Measurements from ENCODE around the gene SUGT1.
A peak's percentile ranks its signal among the peaks of the same experiment; 100 is the strongest.
"Not testable (repeated sequence)": the region's sequence is repeated elsewhere in the genome, so short reads cannot be mapped to it uniquely, and the experiment has no call there.

The SUGT1 gene

GRCh38 chr13:52670726-52671125, 18.1 kb downstream of the SUGT1 start:
- DNase-seq: no peak

GRCh38 chr13:52673465-52673864, 20.8 kb downstream of the SUGT1 start:
- DNase-seq: no peak

DNA sequence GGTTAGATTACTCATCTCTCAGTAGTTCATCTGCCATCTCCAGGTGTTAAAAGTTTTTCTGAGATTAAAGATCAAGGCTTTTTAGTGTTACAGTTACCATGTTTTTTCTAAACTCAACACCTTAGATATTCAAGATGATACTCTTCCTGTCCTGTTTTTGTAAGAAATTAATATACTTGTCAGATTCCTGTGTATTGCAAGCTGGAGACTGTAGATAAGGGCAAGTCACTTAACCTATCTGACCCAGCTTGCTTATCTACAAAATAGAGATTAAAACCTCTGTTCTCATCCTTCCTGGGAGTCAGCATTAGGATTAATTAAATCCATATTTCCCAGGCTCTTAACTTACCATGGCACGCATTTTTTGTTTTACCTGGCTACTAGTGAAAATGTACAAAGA, 25.2 kb downstream of the SUGT1 start:
- no peak for DNase-seq

GRCh38 chr13:52685806-52686205, 33.2 kb downstream of the SUGT1 start:
- DNase-seq: not testable (repeated sequence)

GRCh38 chr13:52686376-52686775, 33.7 kb downstream of the SUGT1 start:
- no peak for DNase-seq

GRCh38 chr13:52695856-52696255, 43.2 kb downstream of the SUGT1 start:
- no peak for DNase-seq

- DNase-seq: no peak
Observed at GRCh38 chr13:52696566-52696965, 43.9 kb downstream of the SUGT1 start.

GRCh38 chr13:52701728-52702465, 49.3 kb downstream of the SUGT1 start:
- no peak for DNase-seq

DNA sequence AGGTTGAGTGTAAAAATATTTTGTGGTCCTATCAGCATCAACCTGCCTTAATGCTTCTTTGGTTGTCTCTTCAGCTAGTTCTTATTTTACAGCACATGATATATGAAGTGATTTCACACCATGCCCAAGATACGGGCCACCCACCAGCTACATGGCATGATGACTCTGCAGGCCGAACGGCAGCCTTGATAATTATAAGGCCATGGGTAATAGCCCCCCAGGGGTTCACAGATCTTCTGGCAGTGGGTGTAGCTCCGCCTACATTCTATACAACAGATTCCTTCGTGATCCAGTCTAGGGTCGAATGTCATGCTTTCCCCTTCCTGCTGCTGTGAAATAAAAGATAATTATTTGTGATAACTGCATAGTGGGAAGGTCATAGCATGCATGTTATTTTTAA, 50.8 kb downstream of the SUGT1 start:
- DNase-seq: no peak

GRCh38 chr13:52706081-52706480, 53.4 kb downstream of the SUGT1 start:
- DNase-seq: no peak

GRCh38 chr13:52707375-52707774, 54.7 kb downstream of the SUGT1 start:
- no peak for DNase-seq

DNA sequence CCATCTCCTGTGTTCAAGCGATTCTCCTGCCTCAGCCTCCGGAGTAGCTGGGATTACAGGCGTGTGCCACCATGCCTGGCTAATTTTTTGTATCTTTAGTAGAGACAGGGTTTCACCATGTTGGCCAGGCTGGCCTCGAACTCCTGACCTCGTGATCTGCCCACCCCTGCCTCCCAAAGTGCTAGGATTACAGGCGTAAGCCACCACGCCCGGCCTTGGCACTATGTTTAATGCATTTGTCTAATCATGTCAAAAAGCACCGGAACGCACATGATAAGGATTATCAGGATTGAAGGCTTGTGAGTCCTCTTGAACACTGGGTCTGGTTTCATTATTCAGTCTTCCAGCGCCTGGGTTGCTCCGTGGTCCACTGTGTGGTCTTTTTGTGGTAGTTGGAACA, 55.6 kb downstream of the SUGT1 start:
- DNase-seq: not testable (repeated sequence)

DNA sequence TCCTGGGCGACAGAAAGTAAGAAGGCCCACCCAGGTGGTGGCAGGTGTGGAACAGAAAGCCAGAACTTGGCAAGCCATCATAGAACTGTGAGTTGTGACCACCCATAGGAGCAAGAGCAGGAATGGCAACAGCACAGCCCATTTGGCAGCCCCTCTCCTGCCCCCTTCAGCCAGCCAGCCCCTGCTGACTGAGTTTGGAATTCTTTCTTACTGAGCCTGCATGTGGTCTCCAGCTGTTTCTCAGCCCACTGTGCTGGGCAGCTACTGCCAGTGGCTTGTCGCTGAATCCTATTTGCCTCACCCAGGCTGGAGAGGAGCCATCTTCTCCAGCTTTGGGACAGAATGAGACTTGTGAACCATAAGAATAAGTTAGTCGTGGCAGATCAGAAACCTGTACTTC, 58.6 kb downstream of the SUGT1 start:
- no peak for DNase-seq

DNA sequence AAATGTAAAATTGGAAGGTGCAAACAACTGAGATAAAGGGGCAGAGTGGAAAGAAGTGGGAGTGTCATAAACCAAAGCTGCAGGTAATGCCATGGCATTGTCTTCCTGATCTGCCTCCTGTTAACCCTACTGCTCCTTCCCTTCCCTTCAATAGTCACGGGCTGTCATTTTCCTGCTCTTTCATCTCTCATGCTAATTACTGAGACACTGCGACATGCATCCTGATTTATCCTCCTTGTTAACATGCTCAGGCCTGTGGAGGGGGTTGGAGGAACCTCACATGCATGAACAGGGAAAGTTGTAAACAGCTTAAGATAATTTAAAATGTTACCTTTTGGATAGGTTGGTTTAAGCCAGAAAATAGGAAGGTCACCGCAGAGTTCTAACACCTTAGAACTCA, 59.7 kb downstream of the SUGT1 start:
- no peak for DNase-seq

GRCh38 chr13:52713894-52714293, 61.3 kb downstream of the SUGT1 start:
- peak in 1 of 2 donors; percentile 2 for DNase-seq

DNA sequence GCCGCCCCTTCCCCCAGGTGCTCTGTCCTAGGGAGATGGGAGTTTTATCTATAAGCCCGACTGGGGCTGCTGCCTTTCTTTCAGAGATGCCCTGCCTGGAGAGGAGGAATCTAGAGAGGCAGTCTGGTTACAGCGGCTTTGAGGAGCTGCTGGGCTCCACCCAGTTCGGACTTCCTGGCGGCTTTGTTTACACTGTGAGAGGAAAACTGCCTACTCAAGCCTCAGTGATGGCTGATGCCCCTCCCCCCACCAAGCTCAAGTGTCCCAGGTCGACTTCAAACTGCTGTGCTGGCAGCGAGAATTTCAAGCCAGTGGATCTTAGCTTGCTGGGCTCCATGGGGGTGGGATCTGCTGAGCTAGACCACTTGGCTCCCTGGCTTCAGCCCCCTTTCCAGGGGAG, 68.3 kb downstream of the SUGT1 start:
- not testable (repeated sequence) for DNase-seq

GRCh38 chr13:52721356-52721755, 68.7 kb downstream of the SUGT1 start:
- not testable (repeated sequence) for DNase-seq

- no peak for DNase-seq
Observed at GRCh38 chr13:52723181-52723580, 70.5 kb downstream of the SUGT1 start.

DNA sequence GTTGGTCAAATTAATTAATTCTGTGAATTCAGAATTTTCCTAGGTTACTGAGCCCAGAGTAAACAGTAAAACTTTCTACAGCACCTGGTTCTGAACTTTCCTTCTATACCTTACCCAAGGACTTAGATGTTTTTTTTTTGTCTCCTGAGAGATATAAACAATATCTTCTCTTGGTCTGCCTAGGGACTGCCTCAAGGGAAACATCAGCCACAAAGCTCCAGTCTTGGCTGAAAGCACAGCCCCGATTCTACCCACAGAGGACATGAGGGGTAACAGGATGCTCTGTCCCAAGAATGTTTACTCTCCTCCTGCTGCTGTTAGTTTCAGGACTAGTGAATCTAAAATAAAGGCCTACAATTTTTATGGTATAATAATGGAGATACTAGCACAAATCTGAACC, 72.7 kb downstream of the SUGT1 start:
- no peak for DNase-seq

DNA sequence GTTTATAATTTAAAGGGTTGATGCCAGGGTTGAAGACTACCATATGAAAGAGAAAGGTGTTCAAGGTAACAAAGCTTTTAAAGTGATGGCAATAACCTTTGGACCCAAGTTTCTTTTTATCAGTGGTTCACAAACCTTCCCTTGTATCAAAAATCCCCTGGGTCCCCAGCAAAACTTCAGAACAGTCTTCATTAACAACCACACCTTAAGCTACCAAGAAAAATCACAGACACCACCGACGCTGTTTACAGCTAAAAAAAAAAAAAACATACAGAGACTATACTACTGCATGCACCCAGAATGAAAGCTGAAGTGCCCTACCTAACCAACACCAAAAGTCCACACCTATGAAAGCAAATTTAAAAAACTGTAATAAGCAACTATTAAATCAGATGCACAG, 73.6 kb downstream of the SUGT1 start:
- no peak for DNase-seq

GRCh38 chr13:52734075-52734623, 81.5 kb downstream of the SUGT1 start:
- DNase-seq: no peak

DNA sequence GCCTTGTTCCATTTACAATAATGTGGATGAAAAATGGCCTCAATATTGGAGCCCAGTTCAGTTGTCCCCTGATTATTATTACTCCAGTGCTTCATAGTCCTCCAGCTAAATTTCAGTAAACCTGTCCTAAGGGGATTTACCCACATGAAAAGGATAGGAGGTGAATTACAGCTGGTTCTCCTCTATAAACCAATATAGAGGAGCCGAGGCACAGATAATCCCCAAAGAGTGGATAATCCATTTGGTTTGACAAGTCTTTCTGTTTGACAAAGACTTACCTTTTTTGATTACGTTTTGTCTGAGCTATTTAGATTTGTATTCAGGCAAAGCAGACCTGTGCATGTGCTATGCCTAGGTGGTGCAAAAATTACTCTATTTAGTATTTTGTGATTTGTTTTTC, 84.3 kb downstream of the SUGT1 start:
- no peak for DNase-seq

DNA sequence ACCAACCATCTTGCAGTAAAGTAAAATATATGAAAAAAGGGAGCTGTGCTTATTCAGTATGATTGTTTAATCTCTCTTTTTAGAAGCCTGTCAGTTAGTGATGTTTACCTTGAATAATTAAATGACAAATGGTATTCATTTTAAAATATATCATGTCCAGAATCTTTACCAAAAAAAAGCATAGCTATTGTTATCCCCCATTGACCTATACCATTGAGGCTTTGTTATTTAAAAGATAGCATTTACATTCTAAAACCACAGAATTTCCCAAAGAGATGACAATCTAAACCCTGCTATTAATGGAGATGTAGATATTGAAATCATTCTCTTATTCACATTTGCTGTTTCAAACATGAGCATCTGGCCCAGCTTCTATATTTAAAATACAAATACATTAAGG, 84.8 kb downstream of the SUGT1 start:
- no peak for DNase-seq

- DNase-seq: no peak
Observed at GRCh38 chr13:52737965-52738364, 85.3 kb downstream of the SUGT1 start.
